Body of pancreas (tissue), 4 donors: ENCODE data around the gene FGR. TPM values are rescaled to one million over a fixed set of nuclear protein-coding genes. Genes with fewer than 3 reads are reported as not detected.
A peak's percentile ranks its signal among the peaks of the same experiment; 100 is the strongest.

Source experiments
- ATAC-seq: fragments of 150-250 bp; one replicate; pipeline ENCODE4 v1.9.1; 2016
- DNase-seq, 4 donors: peaks; one replicate each; pipeline ENCODE4 v3.0.0-alpha.2; 2019
- H3K27ac ChIP-seq, 4 donors: fragments of 200-600 bp; sonication (generic); 1 replicate in 3 of 4; 2 replicates in 1 of 4; pipeline versions ENCODE4 v1.5.1 to v1.6.1; 2016 to 2019; ENCODE audit warnings: mild to moderate bottlenecking in 1 of 4, mixed read lengths in 1 of 4, moderate library complexity in 1 of 4
- H3K27me3 ChIP-seq, 2 donors: fragments of 200-600 bp; sonication (generic); one replicate each; pipeline ENCODE4 v1.6.0; 2016; ENCODE audit warnings: mild to moderate bottlenecking in 1 of 2
- H3K36me3 ChIP-seq, 2 donors: fragments of 200-600 bp; sonication (generic); replicated peaks in 1 of 2; 2 replicates each; pipeline ENCODE4 v1.5.1; 2016; ENCODE audit warnings: low read depth in 2 of 2; ENCODE audit not compliant: insufficient read depth in 1 of 2
- H3K4me1 ChIP-seq: fragments of 200-600 bp; sonication (generic); one replicate; pipeline ENCODE4 v1.6.0; 2016
- H3K4me3 ChIP-seq, 2 donors: fragments of 200-600 bp; sonication (generic); 1 replicate in 1 of 2; 2 replicates in 1 of 2; pipeline ENCODE4 v1.5.1; 2016 to 2019
- H3K9me3 ChIP-seq, 3 donors: fragments of 200-600 bp; sonication (generic); 1 replicate in 2 of 3; 2 replicates in 1 of 3; pipeline ENCODE4 v1.5.1; 2016
- POLR2A ChIP-seq, 3 donors: fragments of 450-650 bp; IDR thresholded peaks; one replicate each; pipeline ENCODE4 v1.6.1; 2016; ENCODE audit warnings: antibody characterized with exemption in 3 of 3, mild to moderate bottlenecking in 2 of 3
- WGBS, 2 donors: methylation state at CpG; one replicate each; pipeline ENCODE4 v1.1.5; 2017; 5-methylcytosine and 5-hydroxymethylcytosine counted together
- intact Hi-C: fragments of 100-400 bp; cut with DNase I; formaldehyde crosslinking; loops from one replicate; pipeline ENCODE4 v1.15.1; 2023
- small RNA-seq: library from RNA; depleted of rRNA; stranded (forward); fragments of <200 nt; gene quantifications from one replicate; pipeline ENCODE3, GENCODE V24; 2016
- total RNA-seq, 2 donors: library from RNA; depleted of rRNA; stranded (reverse); fragments of >200 nt; gene quantifications; one replicate each; pipeline ENCODE4 v1.1.0, GENCODE V29; 2016
- TF ChIP-seq, protein P1 (sequence below), 7 experiments: fragments of 450-650 bp in 4 of 7; fragments of 200-600 bp in 3 of 7; sonication (generic) in 3 of 7; IDR thresholded peaks; one replicate each; pipeline ENCODE4 v1.5.1; 2016 to 2019; ENCODE audit warnings: antibody characterized with exemption in 7 of 7

Gene FGR
- total RNA-seq, 2 donors from 2014 or later: 3.0 to 5.4 TPM

DNA sequence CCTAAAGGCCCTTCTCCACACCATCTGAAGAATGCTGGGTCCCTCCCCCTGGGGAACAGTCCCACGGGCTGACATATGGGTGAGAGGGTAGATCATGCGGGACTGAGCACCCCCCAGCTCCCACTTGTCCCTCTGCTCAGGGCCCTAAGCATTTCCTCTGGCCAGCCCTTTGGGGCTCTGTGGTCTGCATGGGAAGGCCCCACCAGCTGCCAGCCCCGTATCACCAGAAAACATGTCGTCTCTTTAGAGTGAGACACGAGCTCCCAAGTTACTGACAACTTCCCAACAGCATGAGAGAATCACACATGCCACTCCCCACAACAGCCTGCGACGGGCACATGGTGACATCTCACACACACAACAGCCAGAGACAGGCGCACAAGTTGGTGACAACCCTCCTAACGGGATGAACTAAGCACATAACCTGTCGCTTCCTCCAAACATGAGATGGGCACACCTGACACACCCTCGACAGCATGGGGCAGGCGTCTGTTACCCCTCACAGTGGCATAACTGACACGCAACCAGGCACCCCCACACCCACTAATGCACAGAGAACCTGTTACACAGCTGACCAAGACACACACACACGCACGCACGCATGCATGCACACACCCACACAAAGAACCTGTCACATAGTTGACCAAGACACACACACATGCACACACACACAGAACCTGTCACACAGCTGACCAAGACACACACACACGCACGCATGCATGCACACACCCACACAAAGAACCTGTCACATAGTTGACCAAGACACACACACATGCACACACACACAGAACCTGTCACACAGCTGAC is 72.2 kb downstream of the FGR start:
- Histone ChIP-seq H3K27ac (peak overlapping the region; percentile 88 to 95 (median 91)), H3K36me3 (no peaks in the 10 kb centered on the region), H3K27me3 (no peaks in the 10 kb centered on the region), H3K9me3 (no peaks in the 10 kb centered on the region), H3K4me1 (peaks cover 75% of the 10 kb centered on the region), H3K4me3 (no peak overlapping the region)
- TF ChIP-seq, protein P1, sequence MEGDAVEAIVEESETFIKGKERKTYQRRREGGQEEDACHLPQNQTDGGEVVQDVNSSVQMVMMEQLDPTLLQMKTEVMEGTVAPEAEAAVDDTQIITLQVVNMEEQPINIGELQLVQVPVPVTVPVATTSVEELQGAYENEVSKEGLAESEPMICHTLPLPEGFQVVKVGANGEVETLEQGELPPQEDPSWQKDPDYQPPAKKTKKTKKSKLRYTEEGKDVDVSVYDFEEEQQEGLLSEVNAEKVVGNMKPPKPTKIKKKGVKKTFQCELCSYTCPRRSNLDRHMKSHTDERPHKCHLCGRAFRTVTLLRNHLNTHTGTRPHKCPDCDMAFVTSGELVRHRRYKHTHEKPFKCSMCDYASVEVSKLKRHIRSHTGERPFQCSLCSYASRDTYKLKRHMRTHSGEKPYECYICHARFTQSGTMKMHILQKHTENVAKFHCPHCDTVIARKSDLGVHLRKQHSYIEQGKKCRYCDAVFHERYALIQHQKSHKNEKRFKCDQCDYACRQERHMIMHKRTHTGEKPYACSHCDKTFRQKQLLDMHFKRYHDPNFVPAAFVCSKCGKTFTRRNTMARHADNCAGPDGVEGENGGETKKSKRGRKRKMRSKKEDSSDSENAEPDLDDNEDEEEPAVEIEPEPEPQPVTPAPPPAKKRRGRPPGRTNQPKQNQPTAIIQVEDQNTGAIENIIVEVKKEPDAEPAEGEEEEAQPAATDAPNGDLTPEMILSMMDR (IDR thresholded peaks at IDR 0.05): no peak
- no peak for TF ChIP-seq POLR2A (IDR thresholded peaks at IDR 0.05)
- intact Hi-C loops: no loop called here
- ATAC-seq (no peak), DNase-seq (peak in 1 of 4 donors; percentile 17)
- 74% methylated on average over 10 to 18 of the region's 18 CpGs for WGBS, 2 donors

Small RNA genes within 50 kb of the gene (small RNA-seq; reads per million reads assigned to genes)
- not detected for gene AL031729.1
- gene RNU6-949P: not detected

Other genes with a start within 250 kb of the FGR start
- not detected for gene GPR3, start 242.6 kb downstream of the FGR start, total RNA-seq
- gene WASF2, start 145.0 kb downstream of the FGR start, total RNA-seq: 10 to 100 TPM; 28.0 to 36.1 TPM
- gene AHDC1, start 31.0 kb downstream of the FGR start, total RNA-seq: 10 to 100 TPM; 13.5 to 14.2 TPM
- 10 to 100 TPM; 54.0 to 58.0 TPM for gene IFI6, start 37.0 kb upstream of the FGR start, total RNA-seq
- 1 to 10 TPM; 5.4 to 7.6 TPM for gene FAM76A, start 90.8 kb upstream of the FGR start, total RNA-seq
- 10 to 100 TPM; 22.6 to 26.7 TPM for gene STX12, start 138.0 kb upstream of the FGR start, total RNA-seq
- 10 to 100 TPM in 1 of 2 donors, 1 to 10 TPM in 1; 8.9 to 11.2 TPM for gene PPP1R8, start 195.6 kb upstream of the FGR start, total RNA-seq
- 10 to 100 TPM in 1 of 2 donors, 1 to 10 TPM in 1; 4.6 to 21.0 TPM for gene THEMIS2, start 237.4 kb upstream of the FGR start, total RNA-seq